Mesenteric fat pad (tissue), 1 donor: ENCODE measurements around the gene ADAMTS9. TPM values are rescaled to one million over a fixed set of nuclear protein-coding genes. Genes with fewer than 3 reads are reported as not detected.

Experiments used
- DNase-seq: peaks from one replicate; pipeline ENCODE4 v3.0.0-alpha.2; 2020; ENCODE audit warnings: low spot score
- total RNA-seq: library from RNA; stranded (reverse); fragmentation: NEBNext Ultra II Directional; extraction: Animal tissue kit (Norgen Biotek cat#: 25700); gene quantifications from one replicate; pipeline ENCODE4 v1.2.1, GENCODE V29; 2021
- donor health status: DM: yes; HTN: yes; CAD: no.

Gene ADAMTS9
- total RNA-seq, 1 donor from 2014 or later: 273 TPM

- DNase-seq: no peak
Observed at GRCh38 chr3:64578797-64579196, 109.0 kb downstream of the ADAMTS9 start.

DNA sequence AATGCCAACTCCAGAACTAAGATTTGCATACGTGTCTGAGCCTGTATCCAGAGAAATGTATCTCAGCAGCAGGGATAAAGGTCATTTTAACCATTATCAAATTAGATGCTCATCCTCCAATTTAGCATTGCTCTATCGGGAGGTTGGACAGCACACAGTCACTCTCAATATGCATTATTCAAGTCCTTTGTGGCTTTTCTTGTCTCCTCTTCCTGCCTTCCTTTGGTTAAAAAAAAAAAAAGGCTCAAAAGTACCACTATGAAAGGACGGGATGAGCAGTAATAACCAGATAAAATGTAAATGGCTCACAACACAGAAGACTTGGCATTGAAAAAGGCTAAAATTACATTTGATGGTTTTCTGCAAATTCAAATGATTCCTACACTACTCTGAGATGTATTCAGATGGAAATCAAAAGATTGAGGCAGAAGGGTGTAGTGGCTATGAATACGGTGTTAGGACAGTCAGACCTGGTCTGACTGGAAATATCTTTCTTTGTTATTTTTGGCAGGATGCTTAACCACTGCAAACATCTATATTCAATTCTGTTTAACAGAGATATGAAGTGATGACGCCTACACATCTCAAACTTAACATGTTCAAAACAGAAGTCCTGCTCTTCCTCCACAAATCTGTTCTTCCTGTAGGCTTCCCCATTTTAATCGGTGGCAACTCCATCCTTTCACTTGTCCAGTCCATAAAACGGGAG lies 109.6 kb downstream of the ADAMTS9 start:
- DNase-seq: no peak

- DNase-seq: no peak
Observed at GRCh38 chr3:64576211-64576775, 111.5 kb downstream of the ADAMTS9 start.

- no peak for DNase-seq
Observed at GRCh38 chr3:64575211-64575844, 112.5 kb downstream of the ADAMTS9 start.

GRCh38 chr3:64574194-64574593 lies 113.6 kb downstream of the ADAMTS9 start:
- DNase-seq: no peak

GRCh38 chr3:64571982-64572381 lies 115.8 kb downstream of the ADAMTS9 start:
- DNase-seq: no peak

GRCh38 chr3:64568895-64569517 lies 118.8 kb downstream of the ADAMTS9 start:
- DNase-seq: no peak

DNA sequence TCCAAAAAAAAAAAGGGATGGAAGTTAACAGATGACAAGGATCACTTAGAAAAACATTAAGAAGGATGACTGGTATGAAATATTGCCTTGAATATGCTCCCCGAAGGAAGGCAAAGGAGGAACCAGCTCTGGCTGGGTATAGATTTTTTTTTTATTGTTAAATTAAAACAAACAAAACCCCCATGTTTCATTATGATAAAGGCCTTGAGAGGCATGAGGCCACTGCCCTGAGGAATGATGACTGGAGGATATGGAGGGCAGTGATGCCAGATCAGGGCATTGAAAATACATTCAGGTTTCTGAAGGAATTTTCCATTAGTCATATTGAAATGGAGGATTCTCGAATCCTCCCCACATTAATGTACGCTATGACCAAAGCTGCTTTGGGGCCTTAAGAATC lies 120.9 kb downstream of the ADAMTS9 start:
- DNase-seq: no peak

DNA sequence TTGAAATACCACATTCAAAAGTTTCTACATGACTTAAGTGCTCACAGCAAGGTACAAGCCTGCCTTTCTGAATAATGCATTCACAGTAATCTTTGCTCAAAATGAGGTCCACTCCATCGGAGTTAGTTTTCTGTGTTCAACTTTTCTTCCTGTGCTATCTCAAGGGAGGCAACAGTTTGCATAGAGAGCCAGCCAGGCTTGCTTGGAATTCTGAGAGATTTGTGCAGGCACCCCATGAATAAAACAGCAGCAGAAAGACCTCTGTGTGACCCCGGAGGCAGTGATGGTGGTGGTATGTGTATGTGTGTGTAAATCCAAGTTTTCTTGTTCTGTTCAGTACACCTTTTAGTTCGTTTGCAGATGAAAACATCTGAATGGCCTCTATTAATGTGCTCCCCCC lies 124.0 kb downstream of the ADAMTS9 start:
- DNase-seq: no peak

DNA sequence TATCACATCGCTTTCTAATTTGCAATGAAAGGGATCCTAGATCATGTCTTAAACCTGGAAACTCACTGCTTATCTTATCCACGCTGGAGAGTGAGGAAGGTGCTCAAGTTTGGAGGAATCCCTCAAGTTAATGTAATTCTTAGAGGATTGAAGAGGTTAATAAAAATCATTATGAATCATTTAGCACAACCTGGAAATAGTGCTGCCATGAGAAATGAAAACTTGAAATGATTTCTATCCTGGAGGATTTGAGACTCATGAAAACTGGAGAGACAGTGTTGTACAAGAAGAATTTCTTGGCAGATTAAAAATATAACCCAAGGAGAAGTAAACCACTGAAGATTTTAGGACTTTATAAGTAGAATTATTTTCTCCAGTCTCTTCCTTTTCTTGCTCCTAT lies 125.9 kb downstream of the ADAMTS9 start:
- no peak for DNase-seq

- DNase-seq: no peak
Observed at GRCh38 chr3:64561325-64561843, 126.4 kb downstream of the ADAMTS9 start.

- DNase-seq: no peak
Observed at GRCh38 chr3:64560791-64561190, 127.0 kb downstream of the ADAMTS9 start.

DNA sequence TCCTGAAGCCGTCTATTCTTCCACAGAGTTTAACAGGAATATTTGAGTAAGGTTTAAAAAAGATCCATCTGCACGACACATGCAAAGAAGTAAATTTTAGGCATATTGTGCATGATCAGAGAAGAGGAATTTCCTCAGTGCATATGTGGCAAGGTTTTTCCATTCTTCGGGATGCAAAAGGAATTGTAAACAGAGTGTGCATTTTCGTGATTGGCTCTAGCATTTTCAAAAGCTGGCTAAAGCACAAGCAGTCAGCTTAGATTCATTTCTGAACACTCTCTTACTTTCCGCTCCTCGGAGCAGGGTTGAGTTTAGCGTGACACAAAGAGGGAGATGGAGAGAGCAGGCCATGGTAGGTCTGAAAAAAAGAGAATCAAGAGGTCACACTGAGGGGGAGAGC lies 128.2 kb downstream of the ADAMTS9 start:
- no peak for DNase-seq

DNA sequence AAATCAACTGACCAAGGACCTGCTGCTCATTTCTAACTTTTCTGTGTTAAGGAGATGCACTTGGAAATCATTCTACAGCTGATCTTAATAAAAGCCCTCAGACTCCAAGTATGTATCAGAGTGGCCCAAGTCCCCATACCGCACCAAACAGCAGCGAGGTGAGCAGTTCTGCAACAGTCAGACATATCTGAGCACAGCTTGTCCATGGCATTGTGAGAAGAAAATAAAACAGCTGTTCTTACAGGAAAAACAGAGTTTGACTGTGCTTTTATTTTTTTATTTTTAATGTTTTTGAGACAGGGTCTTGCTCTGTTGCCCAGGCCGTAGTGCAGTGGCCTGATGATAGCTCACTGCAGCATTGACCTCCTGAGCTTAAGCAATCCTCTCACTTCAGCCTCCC lies 131.8 kb downstream of the ADAMTS9 start:
- no peak for DNase-seq

DNA sequence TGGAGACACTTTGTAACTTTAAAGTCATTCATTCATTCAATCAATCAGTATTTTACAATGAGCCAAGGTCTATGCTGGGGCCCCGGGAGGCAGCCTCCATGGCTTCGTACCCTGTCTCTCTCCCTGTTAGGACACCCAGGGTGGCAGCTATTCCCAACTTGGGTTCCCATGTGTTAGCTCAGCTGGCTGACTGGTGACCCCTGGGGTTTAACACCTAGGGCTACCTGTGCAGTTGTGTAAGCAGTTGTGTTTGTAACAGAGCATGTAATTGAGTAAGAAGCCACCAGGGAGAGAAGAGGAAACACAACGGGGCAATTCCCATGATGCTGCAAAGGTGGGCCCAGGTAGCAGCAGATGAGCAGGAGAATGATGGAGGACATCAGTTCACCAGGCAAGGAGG lies 132.4 kb downstream of the ADAMTS9 start:
- DNase-seq: no peak

- no peak for DNase-seq
Observed at GRCh38 chr3:64554096-64554920, 133.5 kb downstream of the ADAMTS9 start.

DNA sequence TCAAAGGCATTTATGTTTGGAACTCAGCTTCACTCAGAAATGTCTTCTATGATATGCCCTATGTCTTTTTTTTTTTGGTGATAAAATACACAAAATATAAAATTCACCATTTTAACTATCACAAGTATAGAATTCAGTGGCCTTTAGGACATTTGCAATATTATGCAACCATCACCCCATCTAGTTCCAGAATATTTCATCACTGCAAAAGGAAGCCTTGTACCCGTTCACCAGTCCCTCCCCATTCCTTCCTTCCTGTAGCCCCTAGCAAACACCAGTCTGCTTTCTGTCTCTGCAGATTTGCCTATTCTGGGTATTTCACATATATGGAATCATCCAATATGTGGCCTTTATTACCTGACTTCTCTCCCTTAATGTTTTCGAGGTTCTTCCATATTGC lies 134.8 kb downstream of the ADAMTS9 start:
- no peak for DNase-seq

DNA sequence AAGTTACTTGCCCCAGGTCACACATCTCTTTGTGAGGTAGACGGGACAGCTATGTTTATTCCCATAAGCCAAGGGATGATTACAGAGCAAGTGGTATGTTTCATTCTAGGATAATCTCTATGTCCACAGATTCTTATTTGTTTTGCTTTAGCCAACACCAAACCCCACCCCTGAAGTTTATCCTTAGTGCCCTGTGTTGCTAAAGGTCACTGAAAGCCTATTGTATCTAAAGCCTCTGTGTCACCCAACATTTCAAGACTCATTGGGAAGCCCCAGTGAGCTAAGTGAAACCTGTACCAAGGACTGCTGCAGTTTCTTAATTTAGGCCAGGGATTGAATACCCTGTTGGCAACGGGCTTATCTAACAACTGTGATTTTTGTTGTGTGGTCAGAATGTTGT lies 135.6 kb downstream of the ADAMTS9 start:
- DNase-seq: no peak

DNA sequence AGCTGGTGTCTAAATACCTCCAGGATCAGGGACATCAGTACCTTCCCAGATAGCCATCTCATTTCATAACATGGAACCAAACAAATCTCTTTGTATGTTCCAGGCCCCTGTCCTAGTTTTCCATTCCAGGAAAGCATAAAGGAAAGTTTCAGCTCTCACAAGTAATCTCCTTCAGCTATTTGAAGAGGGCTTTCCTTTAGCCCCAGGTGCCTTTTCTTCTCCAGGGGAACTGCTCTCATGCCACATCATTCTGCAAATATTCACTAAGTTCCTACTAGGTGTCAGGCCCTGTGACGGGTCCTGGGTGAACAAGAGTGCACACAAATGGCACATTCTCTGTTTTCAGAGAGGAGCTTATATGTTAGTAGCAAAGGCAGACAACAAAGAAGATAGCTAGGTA lies 136.1 kb downstream of the ADAMTS9 start:
- DNase-seq: no peak

DNA sequence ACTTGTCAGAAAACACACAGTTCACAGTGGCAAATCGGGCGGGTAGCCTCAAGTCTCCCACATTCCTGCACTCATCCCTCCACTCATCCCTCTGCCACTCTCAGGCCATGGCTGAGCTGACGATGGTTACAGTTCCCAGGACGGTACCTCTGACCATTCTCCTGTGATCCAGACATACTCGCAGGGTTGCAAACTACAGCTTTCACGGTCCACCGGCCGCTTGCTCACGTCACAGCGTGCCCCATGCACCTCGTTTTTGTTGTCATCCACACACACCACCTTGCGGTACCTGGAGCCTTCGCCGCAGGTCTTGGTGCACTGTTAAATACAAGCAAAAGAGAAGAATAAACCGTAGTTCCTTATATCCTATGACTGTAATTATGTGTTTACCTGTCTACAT lies 137.1 kb downstream of the ADAMTS9 start:
- DNase-seq: no peak

DNA sequence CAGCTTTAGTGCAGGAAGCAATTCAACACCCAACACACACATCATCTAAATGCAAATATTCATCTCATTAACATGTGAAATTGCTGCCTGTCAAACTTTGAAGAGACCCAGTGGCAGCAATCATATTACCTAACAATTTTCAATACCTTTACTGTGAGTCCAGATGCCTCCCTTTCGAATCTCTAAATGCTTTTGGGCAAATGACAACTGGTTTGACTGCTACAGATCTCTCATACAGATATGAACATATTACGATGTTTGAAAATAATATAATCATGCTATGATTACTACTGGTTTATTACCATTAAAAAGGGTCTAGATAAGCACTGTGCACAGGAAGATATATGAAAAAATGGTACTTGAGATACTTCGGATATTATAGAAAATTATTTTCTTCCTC lies 137.9 kb downstream of the ADAMTS9 start:
- no peak for DNase-seq
